ENCODE results near the gene PTHLH.

DNA sequence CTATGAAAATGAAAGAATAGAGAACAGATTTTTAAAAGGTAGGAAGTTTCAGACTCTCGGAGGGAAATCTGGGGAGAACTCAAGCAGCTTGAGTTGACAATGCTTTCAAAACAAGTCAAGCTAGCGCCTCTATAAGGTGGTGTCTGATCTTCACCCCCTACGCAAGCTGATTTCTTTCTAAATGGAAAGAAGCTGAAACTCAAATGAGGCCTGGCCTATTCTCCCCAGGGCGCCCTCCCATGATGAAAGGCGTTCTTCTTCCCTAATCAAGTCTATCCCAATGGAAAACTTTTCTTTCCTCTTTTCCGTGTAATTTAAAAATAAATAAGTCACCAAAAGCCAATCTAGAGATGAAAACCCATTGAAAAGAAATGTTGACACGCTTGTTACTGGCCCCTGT, 20.6 kb downstream of the PTHLH start:
- no peak for TF ChIP-seq POLR2A (IDR thresholded peaks at IDR 0.05)
- TF ChIP-seq, protein P1, sequence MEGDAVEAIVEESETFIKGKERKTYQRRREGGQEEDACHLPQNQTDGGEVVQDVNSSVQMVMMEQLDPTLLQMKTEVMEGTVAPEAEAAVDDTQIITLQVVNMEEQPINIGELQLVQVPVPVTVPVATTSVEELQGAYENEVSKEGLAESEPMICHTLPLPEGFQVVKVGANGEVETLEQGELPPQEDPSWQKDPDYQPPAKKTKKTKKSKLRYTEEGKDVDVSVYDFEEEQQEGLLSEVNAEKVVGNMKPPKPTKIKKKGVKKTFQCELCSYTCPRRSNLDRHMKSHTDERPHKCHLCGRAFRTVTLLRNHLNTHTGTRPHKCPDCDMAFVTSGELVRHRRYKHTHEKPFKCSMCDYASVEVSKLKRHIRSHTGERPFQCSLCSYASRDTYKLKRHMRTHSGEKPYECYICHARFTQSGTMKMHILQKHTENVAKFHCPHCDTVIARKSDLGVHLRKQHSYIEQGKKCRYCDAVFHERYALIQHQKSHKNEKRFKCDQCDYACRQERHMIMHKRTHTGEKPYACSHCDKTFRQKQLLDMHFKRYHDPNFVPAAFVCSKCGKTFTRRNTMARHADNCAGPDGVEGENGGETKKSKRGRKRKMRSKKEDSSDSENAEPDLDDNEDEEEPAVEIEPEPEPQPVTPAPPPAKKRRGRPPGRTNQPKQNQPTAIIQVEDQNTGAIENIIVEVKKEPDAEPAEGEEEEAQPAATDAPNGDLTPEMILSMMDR (IDR thresholded peaks at IDR 0.05 in 4 of 5, conservative IDR thresholded peaks at IDR 0.05 in 1 of 5), result no peak
